K562 (cell line): ENCODE results near the gene DNAJB12. TPM values are rescaled to one million over a fixed set of nuclear protein-coding genes. Genes with fewer than 3 reads are reported as not detected.

Experiments used
- KDM5B ChIP-seq: fragments of 200-600 bp; sonication (generic); IDR thresholded peaks from 2 replicates; pipeline ENCODE4 v1.6.1; 2012; ENCODE audit warnings: low read depth, mild to moderate bottlenecking, moderate library complexity, low read length, control low read depth, inconsistent platforms; ENCODE audit not compliant: insufficient replicate concordance
- MTA3 ChIP-seq: fragments of 450-650 bp; formaldehyde crosslinking; IDR thresholded peaks from 2 replicates; pipeline ENCODE4 v1.6.1; 2017; ENCODE audit warnings: mild to moderate bottlenecking, borderline replicate concordance
- PKNOX1 ChIP-seq: fragments of 450-650 bp; IDR thresholded peaks from 2 replicates; pipeline ENCODE4 v1.6.1; 2016
- POLR2G ChIP-seq: fragments of 200-400 bp; formaldehyde crosslinking; IDR thresholded peaks from 2 replicates; pipeline ENCODE4 v1.6.1; 2017; ENCODE audit warnings: low read depth, mild to moderate bottlenecking, antibody characterized with exemption, low read length, moderate library complexity
- RAD21 ChIP-seq, 2 experiments: fragments of 250-450 bp in 1 of 2; fragments of 450-650 bp in 1 of 2; sonication (Bioruptor Pico) in 1 of 2; formaldehyde crosslinking in 1 of 2; IDR thresholded peaks in 1 of 2; conservative IDR thresholded peaks in 1 of 2; 2 replicates each; pipeline versions ENCODE4 v1.4.0 to v1.8.0; 2020 to 2022; ENCODE audit warnings: mild to moderate bottlenecking in 2 of 2, moderate library complexity in 1 of 2
- RBFOX2 ChIP-seq: fragments of 200-400 bp; formaldehyde crosslinking; IDR thresholded peaks from 2 replicates; pipeline ENCODE4 v1.6.1; 2017; ENCODE audit warnings: low read depth, mild to moderate bottlenecking, low read length, moderate library complexity
- ZBTB33 ChIP-seq: sonication (generic); formaldehyde crosslinking; IDR thresholded peaks from 2 replicates; pipeline ENCODE4 v1.8.1; 2023; ENCODE audit warnings: mild to moderate bottlenecking, missing genetic modification reagents
- polyA plus RNA-seq, 8 experiments: library from polyadenylated mRNA; depleted of rRNA in 4 of 8; stranded (reverse) in 5 of 8; unstranded in 3 of 8; fragments of >200 nt; fragmentation: Nextera tagmentation in 2 of 8; fragmentation: Illumina TruSeq in 1 of 8; extraction: Ambion mirVana in 2 of 8; extraction: Trizol in 1 of 8; gene quantifications; 2 replicates each; pipeline versions ENCODE4 v1.2.1 to v1.2.3, GENCODE V29; 2011 to 2014; ENCODE audit warnings: inconsistent platforms in 1 of 8, missing spikeins in 1 of 8
- total RNA-seq, 7 experiments: library from RNA; depleted of rRNA in 6 of 7; stranded (reverse); fragments of >200 nt in 6 of 7; fragmentation: Illumina TruSeq in 2 of 7; extraction: Trizol in 2 of 7; gene quantifications; 2 replicates each; pipeline versions ENCODE4 v1.2.1 to v1.2.3, GENCODE V29; 2011 to 2021; ENCODE audit warnings: low replicate concordance in 1 of 7
- TF ChIP-seq, protein P1 (sequence below), 3 experiments: IDR thresholded peaks in 2 of 3; conservative IDR thresholded peaks in 1 of 3; 2 replicates each; pipeline ENCODE4 v1.5.1; 2011 to 2012; ENCODE audit warnings: low read length in 3 of 3, mild to moderate bottlenecking in 3 of 3, control low read depth in 2 of 3, improper control_type of control experiment in 1 of 3, inconsistent platforms in 1 of 3, low read depth in 1 of 3, mixed read lengths in 1 of 3, moderate library complexity in 1 of 3; ENCODE audit not compliant: insufficient read depth in 2 of 3

DNAJB12 gene
- total and polyA plus RNA-seq, 9 of the 15 experiments (the other 6 are each of a cell fraction or from before 2014, with no cell fraction given), result 3.5 to 31.5 (median 20.3) TPM

DNA sequence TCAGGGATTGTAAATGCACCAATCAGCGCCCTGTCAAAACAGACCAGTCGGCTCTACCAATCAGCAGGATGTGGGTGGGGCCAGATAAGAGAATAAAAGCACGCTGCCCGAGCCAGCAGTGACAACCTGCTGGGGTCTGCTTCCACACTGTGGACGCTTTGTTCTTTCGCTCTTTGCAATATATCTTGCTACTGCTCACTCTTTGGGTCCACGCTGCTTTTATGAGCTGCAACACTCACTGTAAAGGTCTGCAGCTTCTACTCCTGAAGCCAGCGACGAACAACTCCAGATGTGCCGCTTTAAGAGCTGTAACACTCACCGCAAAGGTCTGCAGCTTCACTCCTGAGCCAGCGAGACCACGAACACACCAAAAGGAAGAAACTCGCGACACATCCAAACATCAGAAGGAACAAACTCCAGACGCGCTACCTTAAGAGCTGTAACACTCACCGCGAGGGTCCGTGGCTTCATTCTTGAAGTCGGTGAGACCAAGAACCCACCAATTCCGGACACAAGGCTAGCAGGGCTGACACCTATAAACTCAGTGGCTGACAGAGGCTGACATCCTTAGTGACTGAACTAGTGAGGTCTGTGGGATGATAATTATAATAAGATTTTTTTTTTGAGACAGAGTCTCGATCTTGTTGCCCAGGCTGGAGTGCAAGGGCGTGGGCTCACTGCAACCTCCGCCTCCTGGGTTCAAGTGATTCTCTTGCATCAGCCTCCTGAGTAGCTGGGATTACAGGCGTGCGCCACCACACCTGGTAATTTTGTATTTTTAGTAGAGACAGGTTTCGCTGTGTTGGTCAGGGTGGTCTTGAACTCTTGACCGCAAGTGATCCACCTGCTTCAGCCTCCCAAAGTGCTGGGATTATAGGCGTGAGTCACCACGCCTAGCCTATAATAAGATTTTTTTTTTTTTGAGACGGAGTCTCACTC is 27.8 kb downstream of the DNAJB12 start (continued):
- TF ChIP-seq, protein P1, sequence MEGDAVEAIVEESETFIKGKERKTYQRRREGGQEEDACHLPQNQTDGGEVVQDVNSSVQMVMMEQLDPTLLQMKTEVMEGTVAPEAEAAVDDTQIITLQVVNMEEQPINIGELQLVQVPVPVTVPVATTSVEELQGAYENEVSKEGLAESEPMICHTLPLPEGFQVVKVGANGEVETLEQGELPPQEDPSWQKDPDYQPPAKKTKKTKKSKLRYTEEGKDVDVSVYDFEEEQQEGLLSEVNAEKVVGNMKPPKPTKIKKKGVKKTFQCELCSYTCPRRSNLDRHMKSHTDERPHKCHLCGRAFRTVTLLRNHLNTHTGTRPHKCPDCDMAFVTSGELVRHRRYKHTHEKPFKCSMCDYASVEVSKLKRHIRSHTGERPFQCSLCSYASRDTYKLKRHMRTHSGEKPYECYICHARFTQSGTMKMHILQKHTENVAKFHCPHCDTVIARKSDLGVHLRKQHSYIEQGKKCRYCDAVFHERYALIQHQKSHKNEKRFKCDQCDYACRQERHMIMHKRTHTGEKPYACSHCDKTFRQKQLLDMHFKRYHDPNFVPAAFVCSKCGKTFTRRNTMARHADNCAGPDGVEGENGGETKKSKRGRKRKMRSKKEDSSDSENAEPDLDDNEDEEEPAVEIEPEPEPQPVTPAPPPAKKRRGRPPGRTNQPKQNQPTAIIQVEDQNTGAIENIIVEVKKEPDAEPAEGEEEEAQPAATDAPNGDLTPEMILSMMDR (IDR thresholded peaks at IDR 0.05 in 2 of 3, conservative IDR thresholded peaks at IDR 0.05 in 1 of 3; ENCODE audit: insufficient read depth in 2 of 3, low read depth in 1 of 3, low read length in 3 of 3), result peak in 2 of 3 experiments; percentile 23 to 39; a peak in 3 of 6 replicates
- TF ChIP-seq PKNOX1 (peak; percentile 24; the same call in 1 of the 2 replicates), MTA3 (peak; percentile 82), KDM5B (peak; percentile 49), RBFOX2 (peak; percentile 60), ZBTB33 (CRISPR knock-in tag) (peak; percentile 80; the same call in 1 of the 2 replicates), POLR2G (peak; percentile 51), RAD21 (CRISPR knock-in tag; conservative IDR thresholded peaks at IDR 0.05 in 1 of 2, IDR thresholded peaks at IDR 0.05 in 1 of 2) (peak; percentile 20 to 70; a peak in 2 of 4 replicates)
